Bronchial epithelial cell (primary cell): ENCODE data around the gene DDX6. TPM values are rescaled to one million over a fixed set of nuclear protein-coding genes. Genes with fewer than 3 reads are reported as not detected.

Experiments
- DNase-seq: peaks from one replicate; pipeline ENCODE4 v3.0.0-alpha.2; 2010; ENCODE audit warnings: low read depth
- FAIRE-seq: peaks from 2 replicates; lab custom pipeline; 2011; peaks lifted over from hg19 to GRCh38; lab: Jason Lieb, UNC
- H3K27me3 ChIP-seq: 2 replicates; pipeline ENCODE4 v1.5.1; 2011; ENCODE audit warnings: low read length; ENCODE audit not compliant: control insufficient read depth, insufficient read depth
- H3K36me3 ChIP-seq: 2 replicates; pipeline ENCODE4 v1.5.1; 2011; ENCODE audit warnings: low read length; ENCODE audit not compliant: control insufficient read depth, insufficient read depth
- H3K4me3 ChIP-seq: 2 replicates; pipeline ENCODE4 v1.5.1; 2011; ENCODE audit warnings: mild to moderate bottlenecking, low read depth, low read length, control low read depth
- CTCF ChIP-seq: IDR thresholded peaks from 2 replicates; pipeline ENCODE4 v1.5.1; 2011; ENCODE audit warnings: mild to moderate bottlenecking, moderate library complexity, low read length, control low read depth, inconsistent platforms; ENCODE audit not compliant: insufficient read depth, severe bottlenecking
- total RNA-seq: library from RNA; depleted of rRNA; stranded (reverse); fragments of >200 nt; gene quantifications from 2 replicates; pipeline ENCODE4 v1.2.1, GENCODE V29; 2014

Gene DDX6
- total RNA-seq, 1 donor from 2014 or later, result 87.9 TPM

DNA sequence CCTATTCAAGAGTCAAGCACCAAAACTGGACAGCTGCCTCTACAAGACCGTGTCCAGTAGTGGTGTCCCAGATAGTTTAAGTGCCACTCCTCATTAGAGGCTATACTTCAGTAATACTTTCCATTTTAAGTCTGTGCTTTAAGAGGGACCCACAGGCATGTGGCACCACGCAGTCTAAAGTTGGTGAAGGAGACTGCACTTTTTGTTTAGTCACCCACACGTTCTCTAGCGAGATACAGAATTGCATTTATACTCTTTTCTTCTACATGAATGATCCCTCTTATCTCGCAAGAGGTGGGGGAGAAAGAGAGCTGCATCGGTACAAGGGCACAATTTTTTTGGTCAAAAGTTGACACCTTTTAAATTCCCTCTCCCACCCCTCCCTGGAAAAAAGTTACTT is 41.5 kb downstream of the DDX6 start:
- Histone ChIP-seq H3K36me3 (peaks cover 13% of the 10 kb centered on the region), H3K27me3 (no peaks in the 10 kb centered on the region), H3K4me3 (no peak overlapping the region)
- DNase-seq, result no peak
- no peak for FAIRE-seq
- TF ChIP-seq CTCF, result no peak

DNA sequence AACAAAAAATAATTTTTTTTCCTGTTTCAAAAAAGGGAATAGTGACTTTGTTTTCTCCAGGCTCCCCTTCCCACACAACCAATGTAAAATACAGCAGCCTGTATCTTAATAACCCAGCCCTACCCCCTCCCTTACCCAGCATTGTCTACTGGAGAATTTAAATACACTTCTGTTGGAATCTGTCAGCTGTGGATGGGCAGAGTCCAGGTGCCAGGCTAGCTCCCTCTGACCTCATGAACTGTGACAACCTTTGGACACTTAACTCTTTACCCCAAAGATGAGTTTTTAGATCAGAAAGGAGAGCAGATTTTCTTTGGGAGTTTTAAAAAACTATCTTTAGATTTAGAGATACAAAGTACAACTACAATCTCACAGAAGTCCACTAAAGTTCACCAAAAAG is 42.9 kb downstream of the DDX6 start:
- H3K36me3 ChIP-seq, result peaks cover 7% of the 10 kb centered on the region
- FAIRE-seq, result no peak
- DNase-seq, result no peak
- H3K4me3 ChIP-seq, result no peak overlapping the region
- H3K27me3 ChIP-seq, result no peaks in the 10 kb centered on the region
- TF ChIP-seq CTCF, result no peak

GRCh38 chr11:118746988-118747585 is 43.9 kb downstream of the DDX6 start:
- TF ChIP-seq CTCF, result no peak
- Histone ChIP-seq H3K36me3 (peaks cover 6% of the 10 kb centered on the region), H3K27me3 (no peaks in the 10 kb centered on the region), H3K4me3 (no peak overlapping the region)
- DNase-seq (no peak), FAIRE-seq (no peak)

DNA sequence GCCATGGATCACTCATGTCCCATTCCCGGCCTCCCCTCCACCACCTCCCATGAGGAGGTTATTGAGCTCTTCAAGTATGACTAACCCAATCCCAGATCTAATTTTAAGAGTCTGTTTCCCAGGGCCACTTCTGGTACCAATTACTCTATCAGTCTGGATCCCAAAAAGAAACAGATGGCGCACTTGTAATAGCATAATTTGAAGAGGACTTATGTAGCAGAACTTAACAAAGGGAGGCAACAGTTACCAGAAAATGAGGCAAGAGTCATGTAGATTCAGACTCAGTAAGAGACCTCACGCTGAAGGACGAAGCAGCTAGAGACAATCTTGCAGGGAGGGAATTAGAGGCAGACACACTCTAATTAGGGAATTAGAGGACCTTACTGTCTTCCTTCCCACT is 46.9 kb downstream of the DDX6 start:
- FAIRE-seq (no peak), DNase-seq (no peak)
- peaks cover 1% of the 10 kb centered on the region for H3K36me3 ChIP-seq
- no peak for TF ChIP-seq CTCF
- H3K27me3 ChIP-seq, result no peaks in the 10 kb centered on the region
- no peak overlapping the region for H3K4me3 ChIP-seq

- no peak overlapping the region for H3K4me3 ChIP-seq
- no peaks in the 10 kb centered on the region for H3K36me3 ChIP-seq
- FAIRE-seq, result peak; percentile 23
- H3K27me3 ChIP-seq, result no peaks in the 10 kb centered on the region
- TF ChIP-seq CTCF, result no peak
- no peak for DNase-seq
Observed at GRCh38 chr11:118742304-118742703, 48.7 kb downstream of the DDX6 start.

DNA sequence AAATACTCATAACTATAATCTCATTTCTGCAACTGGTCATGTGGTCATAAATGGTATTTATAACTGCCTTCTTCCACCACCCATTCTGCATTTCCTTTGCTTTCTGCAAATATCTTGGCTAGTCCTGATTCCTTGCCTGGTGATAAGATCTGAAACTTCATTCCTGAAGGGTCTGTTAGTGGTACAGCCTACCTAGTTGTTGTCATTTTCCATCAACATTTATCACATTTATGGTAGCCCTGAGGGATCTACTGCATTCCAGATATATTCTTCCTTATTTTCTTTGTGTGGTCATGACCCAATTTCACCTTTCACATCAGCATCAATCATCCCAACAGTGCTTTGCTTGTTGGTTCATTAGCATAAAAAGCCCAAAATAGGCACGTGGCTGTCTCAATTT is 50.1 kb downstream of the DDX6 start:
- Histone ChIP-seq H3K4me3 (no peak overlapping the region), H3K27me3 (no peaks in the 10 kb centered on the region), H3K36me3 (no peaks in the 10 kb centered on the region)
- TF ChIP-seq CTCF, result no peak
- FAIRE-seq (no peak), DNase-seq (no peak)
